LNCAP (cell line): ENCODE measurements around the gene GAS2.

Experiments used
- TF ChIP-seq, protein P1 (sequence below): fragments of 450-650 bp; IDR thresholded peaks from 2 replicates; pipeline ENCODE4 v1.5.1; 2017; ENCODE audit warnings: mild to moderate bottlenecking

Gene GAS2

DNA sequence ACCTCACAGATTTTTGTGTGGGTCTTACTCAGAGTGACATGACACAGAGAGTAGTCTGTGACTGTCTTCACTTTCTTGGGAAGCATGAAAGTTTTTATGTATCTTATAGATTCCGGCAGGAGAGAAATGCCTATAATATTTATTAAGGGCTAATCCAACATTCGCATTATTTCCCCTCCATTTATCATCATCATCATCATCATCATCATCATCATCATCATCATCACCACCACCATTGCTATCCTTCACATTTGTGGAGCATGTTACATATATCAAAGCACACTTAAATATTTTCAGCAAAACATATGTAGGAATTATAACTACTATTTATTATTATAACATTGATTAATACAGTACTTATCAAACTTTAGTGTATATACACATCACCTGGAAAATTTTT, 66.2 kb downstream of the GAS2 start:
- TF ChIP-seq, protein P1, sequence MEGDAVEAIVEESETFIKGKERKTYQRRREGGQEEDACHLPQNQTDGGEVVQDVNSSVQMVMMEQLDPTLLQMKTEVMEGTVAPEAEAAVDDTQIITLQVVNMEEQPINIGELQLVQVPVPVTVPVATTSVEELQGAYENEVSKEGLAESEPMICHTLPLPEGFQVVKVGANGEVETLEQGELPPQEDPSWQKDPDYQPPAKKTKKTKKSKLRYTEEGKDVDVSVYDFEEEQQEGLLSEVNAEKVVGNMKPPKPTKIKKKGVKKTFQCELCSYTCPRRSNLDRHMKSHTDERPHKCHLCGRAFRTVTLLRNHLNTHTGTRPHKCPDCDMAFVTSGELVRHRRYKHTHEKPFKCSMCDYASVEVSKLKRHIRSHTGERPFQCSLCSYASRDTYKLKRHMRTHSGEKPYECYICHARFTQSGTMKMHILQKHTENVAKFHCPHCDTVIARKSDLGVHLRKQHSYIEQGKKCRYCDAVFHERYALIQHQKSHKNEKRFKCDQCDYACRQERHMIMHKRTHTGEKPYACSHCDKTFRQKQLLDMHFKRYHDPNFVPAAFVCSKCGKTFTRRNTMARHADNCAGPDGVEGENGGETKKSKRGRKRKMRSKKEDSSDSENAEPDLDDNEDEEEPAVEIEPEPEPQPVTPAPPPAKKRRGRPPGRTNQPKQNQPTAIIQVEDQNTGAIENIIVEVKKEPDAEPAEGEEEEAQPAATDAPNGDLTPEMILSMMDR, result no peak

DNA sequence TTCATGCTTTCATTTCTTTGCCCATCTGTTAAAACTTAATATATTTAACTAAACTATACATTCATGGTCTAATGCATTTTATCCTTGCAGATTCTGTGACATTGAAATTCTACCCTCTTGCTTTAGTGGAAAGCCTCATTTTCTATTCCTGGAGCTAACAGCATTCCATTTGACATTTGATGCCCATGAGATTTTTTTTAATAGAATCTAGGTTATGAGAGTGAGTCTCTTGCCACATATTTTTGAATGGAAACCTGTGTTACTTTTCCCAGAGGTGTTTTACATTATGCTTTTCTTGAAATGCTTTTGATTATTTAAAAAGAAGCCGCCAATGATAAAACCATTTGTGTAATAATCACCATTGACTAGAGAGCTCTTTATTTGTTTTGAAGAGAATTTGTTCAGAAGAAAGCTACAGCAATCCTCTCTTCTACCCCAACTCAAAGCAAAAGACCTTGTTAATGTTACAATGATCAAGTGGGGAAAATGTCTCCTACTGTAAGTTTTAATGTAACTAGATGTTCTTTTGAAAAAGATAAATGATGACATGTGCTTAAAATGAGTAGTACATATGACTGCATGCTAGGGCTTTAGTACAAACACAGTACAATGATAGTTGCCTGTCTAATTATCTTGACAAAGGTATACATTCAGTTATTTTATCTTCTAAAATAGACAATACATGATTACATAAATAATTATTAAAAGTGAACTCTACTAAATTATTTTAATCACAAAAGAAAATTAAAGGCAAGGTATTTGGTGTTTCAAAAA, 67.3 kb downstream of the GAS2 start:
- TF ChIP-seq, protein P1, result no peak

DNA sequence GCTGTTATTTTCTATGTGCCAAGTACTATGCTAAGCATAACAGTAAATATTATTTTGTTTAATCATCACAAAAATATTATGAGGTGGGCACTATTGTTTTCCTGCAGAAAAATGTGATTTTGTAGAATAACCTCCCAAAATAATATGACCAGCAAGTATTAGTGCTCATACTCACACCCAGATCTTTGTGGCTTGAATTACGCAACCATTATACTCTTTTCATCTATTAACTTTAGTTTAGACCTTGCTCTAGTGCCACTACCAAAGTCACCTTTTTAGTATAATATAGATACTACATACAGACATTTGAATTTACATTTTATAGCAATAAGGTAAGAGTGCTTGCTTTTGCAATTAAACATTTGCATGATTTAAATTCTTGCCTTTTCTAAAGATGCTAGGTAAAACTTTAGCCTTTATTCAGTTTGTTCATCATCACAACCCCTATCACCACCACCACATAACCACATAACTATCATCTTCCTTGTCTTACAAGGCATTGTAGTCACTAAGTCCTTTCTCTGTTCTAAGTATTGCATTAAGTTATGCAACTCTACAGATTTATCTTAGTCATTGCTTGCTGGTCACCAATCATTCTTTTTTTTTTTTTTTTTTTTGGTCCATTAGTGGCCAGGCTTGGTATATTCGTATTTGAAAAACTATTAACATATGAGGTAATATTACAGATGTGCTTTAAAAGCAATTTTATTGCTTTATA, 68.4 kb downstream of the GAS2 start:
- TF ChIP-seq, protein P1, result no peak

DNA sequence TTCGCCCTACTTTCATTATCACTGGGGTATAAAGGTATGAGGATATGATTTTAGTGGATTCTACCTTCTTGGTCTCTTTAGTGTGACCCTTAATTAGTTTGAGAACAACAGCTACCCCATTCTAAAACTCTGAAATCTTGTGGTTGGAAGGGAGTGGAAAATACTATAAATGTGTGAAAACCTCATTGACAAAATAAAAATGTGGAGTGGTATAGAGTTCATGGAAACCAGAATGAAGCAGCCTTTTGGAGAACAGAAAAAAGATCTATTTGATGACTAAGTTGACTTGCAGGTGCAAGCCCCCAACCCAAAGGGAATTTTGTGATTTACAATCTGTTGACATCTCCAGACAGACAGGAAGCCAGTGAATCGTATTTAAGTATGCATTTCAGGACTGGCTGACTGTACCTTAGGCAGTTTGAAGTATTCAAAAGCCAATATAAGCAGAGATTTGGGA, 75.8 kb downstream of the GAS2 start:
- TF ChIP-seq, protein P1, result no peak

DNA sequence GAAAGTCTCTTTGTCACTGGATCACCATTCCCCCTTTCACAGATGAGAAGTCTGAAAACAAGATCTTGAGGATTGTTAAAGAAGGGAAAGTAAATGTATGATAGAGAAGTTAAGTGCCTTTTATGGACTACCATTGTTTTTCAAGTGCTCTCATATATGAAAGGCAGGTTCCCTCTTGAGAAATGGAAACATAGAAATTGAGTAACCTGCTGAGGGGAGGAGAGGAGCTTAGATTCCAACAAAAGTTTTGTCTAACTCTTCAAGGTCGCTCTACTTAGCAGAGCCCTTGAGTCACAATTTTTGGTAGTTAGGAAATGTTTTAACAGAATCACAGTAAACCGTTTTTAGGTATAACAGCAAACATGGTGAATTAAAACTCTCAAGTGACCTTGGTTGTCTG, 83.1 kb downstream of the GAS2 start:
- TF ChIP-seq, protein P1, result no peak

DNA sequence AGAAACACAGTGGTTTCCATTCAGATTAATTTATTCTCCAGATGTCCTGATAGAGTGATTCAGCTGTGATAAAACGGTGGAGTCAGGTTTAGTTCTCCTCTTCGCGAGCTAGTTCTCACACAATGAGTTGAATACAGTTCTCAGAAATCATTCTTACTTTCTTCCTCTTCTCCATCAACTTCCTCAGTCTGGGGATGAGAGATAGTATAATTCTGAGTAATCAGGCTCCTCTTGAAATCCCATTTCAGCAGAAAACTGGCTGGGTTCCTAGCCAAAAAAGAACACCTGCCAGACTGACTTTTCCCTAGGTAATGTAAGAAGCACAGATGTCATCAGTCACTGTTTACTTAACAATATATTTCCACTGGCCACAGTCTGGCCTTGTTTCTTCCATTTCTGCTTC, 86.5 kb downstream of the GAS2 start:
- TF ChIP-seq, protein P1, result no peak

DNA sequence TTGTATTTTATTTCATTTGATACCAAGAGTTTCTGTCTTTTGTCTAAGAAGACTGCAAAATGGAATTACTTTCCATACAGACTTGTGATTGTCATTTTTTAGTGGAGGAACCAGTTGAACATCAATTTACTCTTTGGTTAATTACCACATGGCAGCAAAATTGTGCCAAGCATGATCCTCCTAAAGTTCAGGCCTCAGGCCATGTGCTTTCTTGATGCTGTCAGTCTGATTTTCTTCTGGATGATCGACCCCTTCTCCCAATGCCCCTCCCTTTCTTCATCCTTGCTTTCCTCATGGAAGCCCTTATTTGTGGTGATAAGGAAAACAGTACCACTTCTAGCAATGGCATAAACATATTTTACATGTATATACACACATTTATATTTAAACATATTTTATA, 87.0 kb downstream of the GAS2 start:
- TF ChIP-seq, protein P1, result no peak
